ENCODE measurements around the gene VCL.

- TF ChIP-seq, protein P1, sequence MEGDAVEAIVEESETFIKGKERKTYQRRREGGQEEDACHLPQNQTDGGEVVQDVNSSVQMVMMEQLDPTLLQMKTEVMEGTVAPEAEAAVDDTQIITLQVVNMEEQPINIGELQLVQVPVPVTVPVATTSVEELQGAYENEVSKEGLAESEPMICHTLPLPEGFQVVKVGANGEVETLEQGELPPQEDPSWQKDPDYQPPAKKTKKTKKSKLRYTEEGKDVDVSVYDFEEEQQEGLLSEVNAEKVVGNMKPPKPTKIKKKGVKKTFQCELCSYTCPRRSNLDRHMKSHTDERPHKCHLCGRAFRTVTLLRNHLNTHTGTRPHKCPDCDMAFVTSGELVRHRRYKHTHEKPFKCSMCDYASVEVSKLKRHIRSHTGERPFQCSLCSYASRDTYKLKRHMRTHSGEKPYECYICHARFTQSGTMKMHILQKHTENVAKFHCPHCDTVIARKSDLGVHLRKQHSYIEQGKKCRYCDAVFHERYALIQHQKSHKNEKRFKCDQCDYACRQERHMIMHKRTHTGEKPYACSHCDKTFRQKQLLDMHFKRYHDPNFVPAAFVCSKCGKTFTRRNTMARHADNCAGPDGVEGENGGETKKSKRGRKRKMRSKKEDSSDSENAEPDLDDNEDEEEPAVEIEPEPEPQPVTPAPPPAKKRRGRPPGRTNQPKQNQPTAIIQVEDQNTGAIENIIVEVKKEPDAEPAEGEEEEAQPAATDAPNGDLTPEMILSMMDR (IDR thresholded peaks at IDR 0.05; ENCODE audit: insufficient read depth, low read length), result no peak
- no peak for TF ChIP-seq REST (IDR thresholded peaks at IDR 0.05; ENCODE audit: insufficient replicate concordance, low read depth)
Measured at GRCh38 chr10:74164716-74165529, 167.0 kb downstream of the VCL start.

Data from HL-60 (cell line).